Thyroid gland (tissue), 4 donors: ENCODE results near the gene BAG3.

Source experiments
- CTCF ChIP-seq, 6 experiments: fragments of 200-600 bp in 3 of 6; fragments of 450-650 bp in 3 of 6; sonication (generic) in 3 of 6; IDR thresholded peaks; one replicate each; pipeline ENCODE4 v1.5.1; 2016 to 2019; ENCODE audit warnings: antibody characterized with exemption in 6 of 6, mild to moderate bottlenecking in 2 of 6, inconsistent platforms in 1 of 6, moderate library complexity in 1 of 6
- POLR2A ChIP-seq, 2 donors: fragments of 450-650 bp; IDR thresholded peaks; one replicate each; pipeline ENCODE4 v1.6.1; 2017; ENCODE audit warnings: antibody characterized with exemption in 2 of 2, mild to moderate bottlenecking in 2 of 2, moderate library complexity in 1 of 2

GRCh38 chr10:119659951-119660350, 8.8 kb downstream of the BAG3 start:
- TF ChIP-seq POLR2A (IDR thresholded peaks at IDR 0.05): no peak
- TF ChIP-seq CTCF (IDR thresholded peaks at IDR 0.05): no peak
